Measurements from ENCODE around the gene TMEM161A.

Gene TMEM161A

DNA sequence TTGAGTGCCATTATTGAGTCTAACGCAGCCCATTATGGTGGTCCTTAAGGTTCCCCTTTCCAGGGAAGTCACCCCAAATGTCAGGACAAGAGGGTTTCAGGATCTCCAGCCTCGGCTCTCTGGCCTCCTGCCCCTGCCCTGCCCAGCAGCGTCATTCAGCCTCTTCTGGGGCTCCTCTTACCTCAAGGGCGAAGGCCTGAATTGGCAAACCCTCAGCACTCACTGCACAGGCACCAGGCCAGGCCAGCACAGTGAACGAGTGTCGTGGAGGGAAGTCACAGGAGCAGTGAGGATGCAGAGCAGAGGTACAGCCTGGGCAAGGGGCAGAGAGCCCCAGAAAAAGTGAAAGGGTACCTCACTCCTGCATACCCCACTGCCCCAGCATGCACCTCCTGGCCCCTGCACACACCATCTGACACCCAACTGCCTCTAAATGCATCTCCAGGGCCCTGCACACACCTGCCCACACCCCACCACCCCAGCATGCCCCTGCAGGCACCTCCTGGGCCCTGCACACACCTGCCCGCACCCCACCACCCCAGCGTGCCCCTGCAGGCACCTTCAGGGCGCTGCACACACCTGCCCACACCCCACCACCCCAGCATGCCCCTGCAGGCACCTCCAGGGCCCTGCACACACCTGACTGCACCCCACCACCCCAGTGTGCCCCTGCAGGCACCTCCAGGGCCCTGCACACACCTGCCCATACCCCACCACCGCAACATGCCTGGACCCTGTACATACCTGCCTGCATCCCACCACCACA is 54.7 kb downstream of the TMEM161A start:
- no peak overlapping the region for H3K4me3 ChIP-seq (ENCODE audit: low read depth, low read length)
- TF ChIP-seq, protein P1, sequence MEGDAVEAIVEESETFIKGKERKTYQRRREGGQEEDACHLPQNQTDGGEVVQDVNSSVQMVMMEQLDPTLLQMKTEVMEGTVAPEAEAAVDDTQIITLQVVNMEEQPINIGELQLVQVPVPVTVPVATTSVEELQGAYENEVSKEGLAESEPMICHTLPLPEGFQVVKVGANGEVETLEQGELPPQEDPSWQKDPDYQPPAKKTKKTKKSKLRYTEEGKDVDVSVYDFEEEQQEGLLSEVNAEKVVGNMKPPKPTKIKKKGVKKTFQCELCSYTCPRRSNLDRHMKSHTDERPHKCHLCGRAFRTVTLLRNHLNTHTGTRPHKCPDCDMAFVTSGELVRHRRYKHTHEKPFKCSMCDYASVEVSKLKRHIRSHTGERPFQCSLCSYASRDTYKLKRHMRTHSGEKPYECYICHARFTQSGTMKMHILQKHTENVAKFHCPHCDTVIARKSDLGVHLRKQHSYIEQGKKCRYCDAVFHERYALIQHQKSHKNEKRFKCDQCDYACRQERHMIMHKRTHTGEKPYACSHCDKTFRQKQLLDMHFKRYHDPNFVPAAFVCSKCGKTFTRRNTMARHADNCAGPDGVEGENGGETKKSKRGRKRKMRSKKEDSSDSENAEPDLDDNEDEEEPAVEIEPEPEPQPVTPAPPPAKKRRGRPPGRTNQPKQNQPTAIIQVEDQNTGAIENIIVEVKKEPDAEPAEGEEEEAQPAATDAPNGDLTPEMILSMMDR (IDR thresholded peaks at IDR 0.05; ENCODE audit: low read depth, low read length): no peak

DNA sequence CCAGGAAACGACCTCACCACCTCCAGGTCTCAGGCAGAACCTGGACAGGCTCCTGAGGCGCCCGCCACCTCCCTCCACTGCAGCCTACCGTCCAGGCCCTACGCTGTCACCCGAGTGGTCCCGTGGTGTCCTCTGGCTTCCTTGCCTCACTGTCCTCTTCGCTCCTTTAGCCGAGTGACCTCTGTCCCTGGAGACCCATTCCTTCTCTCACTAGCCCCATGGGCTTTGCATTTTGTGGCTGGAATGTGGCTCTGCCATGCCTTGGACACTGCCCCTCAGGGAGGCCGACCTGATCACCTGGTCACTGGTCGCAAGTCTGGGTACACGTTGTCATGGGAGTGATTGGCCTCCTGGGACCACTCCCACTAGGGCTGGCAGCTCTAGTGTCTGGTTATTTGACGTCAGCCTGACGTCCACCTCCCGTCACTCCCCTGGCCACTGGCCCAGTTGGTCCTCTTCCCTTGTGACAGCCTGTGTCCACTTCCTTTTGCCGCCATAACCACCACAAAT is 56.6 kb downstream of the TMEM161A start:
- TF ChIP-seq, protein P1 (IDR thresholded peaks at IDR 0.05; ENCODE audit: low read depth, low read length): no peak
- no peak overlapping the region for H3K4me3 ChIP-seq (ENCODE audit: low read depth, low read length)

DNA sequence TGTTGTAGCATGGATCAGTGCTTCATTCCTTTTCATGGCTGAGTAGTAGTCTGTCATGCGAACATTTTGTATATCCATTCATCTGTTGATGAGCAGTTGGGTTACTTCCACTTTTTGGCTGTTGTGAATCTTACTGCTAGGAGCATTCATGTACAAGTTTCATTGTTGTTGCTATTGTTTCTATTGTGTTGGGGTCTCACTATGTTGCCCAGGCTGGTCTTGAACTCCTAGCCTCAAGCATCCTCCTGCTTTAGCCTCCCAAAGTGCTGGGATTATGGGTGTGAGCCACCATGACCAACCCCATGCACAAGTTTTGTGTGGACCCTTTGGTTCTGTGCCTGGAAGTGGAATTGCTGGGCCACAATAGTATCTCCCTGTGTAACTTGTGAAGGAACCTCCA is 58.7 kb downstream of the TMEM161A start:
- no peak overlapping the region for H3K4me3 ChIP-seq (ENCODE audit: low read depth, low read length)
- TF ChIP-seq, protein P1 (IDR thresholded peaks at IDR 0.05; ENCODE audit: low read depth, low read length): no peak

DNA sequence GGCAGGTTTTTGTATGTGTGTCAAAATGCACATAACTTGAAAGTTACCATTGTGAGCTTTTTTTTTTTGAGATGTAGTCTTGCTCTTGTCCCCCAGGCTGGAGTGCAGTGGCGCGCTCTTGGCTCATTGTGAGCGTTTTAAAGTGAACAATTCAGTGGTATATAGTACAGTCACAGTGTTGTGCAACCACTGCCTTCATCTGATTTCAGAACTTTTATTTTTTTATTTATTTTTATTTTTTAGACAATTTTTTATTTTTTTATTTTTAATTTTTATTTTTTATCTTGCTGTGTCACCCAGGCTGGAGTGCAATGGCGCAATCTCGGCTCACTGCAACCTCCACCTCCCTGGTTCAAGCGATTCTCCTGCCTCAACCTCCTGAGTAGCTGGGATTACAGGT is 59.5 kb downstream of the TMEM161A start:
- TF ChIP-seq, protein P1 (IDR thresholded peaks at IDR 0.05; ENCODE audit: low read depth, low read length): no peak
- no peak overlapping the region for H3K4me3 ChIP-seq (ENCODE audit: low read depth, low read length)

DNA sequence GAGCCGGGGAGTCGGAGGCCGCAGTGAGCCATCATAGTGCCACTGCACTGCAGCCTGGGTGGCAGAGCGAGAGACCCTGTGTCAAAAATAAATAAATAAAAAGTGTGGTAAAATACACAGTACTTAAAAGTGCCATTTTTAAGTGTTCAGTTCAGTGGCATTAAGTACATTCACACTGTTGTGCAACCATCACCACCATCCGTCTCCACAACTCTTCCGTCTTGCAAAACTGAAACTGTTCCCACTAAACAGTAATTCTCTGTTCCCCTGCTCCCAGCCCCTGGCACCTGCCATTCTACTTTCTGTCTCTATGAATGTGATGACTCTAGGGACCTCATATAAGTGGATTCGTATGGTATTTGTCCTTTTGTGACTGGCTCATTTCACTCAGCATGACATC is 61.2 kb downstream of the TMEM161A start:
- TF ChIP-seq, protein P1 (IDR thresholded peaks at IDR 0.05; ENCODE audit: low read depth, low read length): no peak
- H3K4me3 ChIP-seq (ENCODE audit: low read depth, low read length): no peak overlapping the region

DNA sequence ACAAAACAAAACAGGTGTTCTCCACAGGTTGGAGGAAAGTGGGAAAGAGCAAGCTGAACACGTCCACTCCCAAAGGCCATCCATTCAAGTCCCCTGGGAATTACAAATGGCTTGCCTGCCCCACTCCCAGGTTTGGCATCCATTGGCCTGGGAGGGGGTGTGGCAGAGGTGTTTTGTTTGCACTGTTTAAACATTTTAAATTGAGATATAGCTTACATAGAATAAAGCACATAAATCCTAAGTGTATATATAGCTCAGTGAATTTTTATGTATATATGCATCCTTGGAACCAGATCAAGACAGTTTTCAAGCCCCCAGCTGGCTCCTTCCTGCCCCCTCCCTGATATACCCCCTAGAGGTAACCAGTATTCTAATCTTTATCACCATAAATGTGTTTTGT is 61.8 kb downstream of the TMEM161A start:
- TF ChIP-seq, protein P1 (IDR thresholded peaks at IDR 0.05; ENCODE audit: low read depth, low read length): no peak

DNA sequence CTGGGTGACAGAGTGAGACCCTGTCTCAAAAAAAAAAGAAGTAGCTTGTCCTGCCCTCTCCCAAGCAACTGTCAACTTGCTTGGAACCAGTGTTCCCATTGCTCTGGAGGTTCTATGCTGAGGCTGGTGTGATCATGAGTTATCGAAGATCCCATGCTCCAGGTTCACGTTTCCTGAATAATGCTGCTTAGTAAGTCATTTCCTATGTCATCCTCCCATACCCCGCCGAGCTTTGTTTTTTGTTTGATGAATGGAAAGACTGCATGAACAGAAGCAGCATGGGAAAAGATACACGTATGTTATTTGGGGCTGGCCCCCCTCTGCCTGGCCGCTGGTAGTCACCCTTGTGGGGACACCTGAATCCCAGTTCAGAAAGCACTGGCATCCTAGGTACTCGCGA is 63.2 kb downstream of the TMEM161A start:
- TF ChIP-seq, protein P1 (IDR thresholded peaks at IDR 0.05; ENCODE audit: low read depth, low read length): no peak

More for the DNA sequence above, 61.8 kb downstream of the TMEM161A start:
- no peak overlapping the region for H3K4me3 ChIP-seq (ENCODE audit: low read depth, low read length)

More for the DNA sequence above, 63.2 kb downstream of the TMEM161A start:
- H3K4me3 ChIP-seq (ENCODE audit: low read depth, low read length): no peak overlapping the region

All from WI38 (cell line).